IPS-18c (cell line): Measurements from ENCODE around the gene GNA14.

ENCODE experiments used
- H3K4me3 ChIP-seq: 2 replicates; pipeline ENCODE4 v1.7.0; 2013; ENCODE audit warnings: low read depth, mild to moderate bottlenecking, low read length, moderate library complexity; ENCODE audit not compliant: insufficient read depth
- H3K9me3 ChIP-seq: one replicate; pipeline ENCODE4 v1.6.1; 2013; ENCODE audit warnings: mild to moderate bottlenecking, low read length, moderate library complexity; ENCODE audit not compliant: control insufficient read depth, insufficient read depth

Gene GNA14

GRCh38 chr9:77488439-77489126 lies 159.5 kb downstream of the GNA14 start:
- H3K9me3 ChIP-seq, result no peaks in the 10 kb centered on the region
- H3K4me3 ChIP-seq, result no peak overlapping the region

- no peaks in the 10 kb centered on the region for H3K9me3 ChIP-seq
- no peak overlapping the region for H3K4me3 ChIP-seq
Measured at GRCh38 chr9:77486968-77487367, 161.2 kb downstream of the GNA14 start.

GRCh38 chr9:77486463-77486862 lies 161.7 kb downstream of the GNA14 start:
- Histone ChIP-seq H3K4me3 (no peak overlapping the region), H3K9me3 (no peaks in the 10 kb centered on the region)

- Histone ChIP-seq H3K4me3 (no peak overlapping the region), H3K9me3 (no peaks in the 10 kb centered on the region)
Measured at GRCh38 chr9:77475641-77476473, 172.3 kb downstream of the GNA14 start.

- Histone ChIP-seq H3K9me3 (no peaks in the 10 kb centered on the region), H3K4me3 (no peak overlapping the region)
Measured at GRCh38 chr9:77474936-77475335, 173.2 kb downstream of the GNA14 start.

- H3K9me3 ChIP-seq, result no peaks in the 10 kb centered on the region
- H3K4me3 ChIP-seq, result no peak overlapping the region
Measured at GRCh38 chr9:77472646-77473045, 175.5 kb downstream of the GNA14 start.

GRCh38 chr9:77471572-77471971 lies 176.6 kb downstream of the GNA14 start:
- Histone ChIP-seq H3K9me3 (no peaks in the 10 kb centered on the region), H3K4me3 (no peak overlapping the region)

GRCh38 chr9:77469515-77470231 lies 178.4 kb downstream of the GNA14 start:
- H3K9me3 ChIP-seq, result no peaks in the 10 kb centered on the region
- H3K4me3 ChIP-seq, result no peak overlapping the region

- H3K9me3 ChIP-seq, result no peaks in the 10 kb centered on the region
- H3K4me3 ChIP-seq, result no peak overlapping the region
Measured at GRCh38 chr9:77464661-77465060, 183.5 kb downstream of the GNA14 start.

GRCh38 chr9:77463151-77463550 lies 185.0 kb downstream of the GNA14 start:
- Histone ChIP-seq H3K4me3 (no peak overlapping the region), H3K9me3 (no peaks in the 10 kb centered on the region)

GRCh38 chr9:77462066-77462465 lies 186.1 kb downstream of the GNA14 start:
- H3K4me3 ChIP-seq, result no peak overlapping the region
- no peaks in the 10 kb centered on the region for H3K9me3 ChIP-seq

GRCh38 chr9:77460938-77461337 lies 187.2 kb downstream of the GNA14 start:
- no peak overlapping the region for H3K4me3 ChIP-seq
- H3K9me3 ChIP-seq, result no peaks in the 10 kb centered on the region

GRCh38 chr9:77457916-77458592 lies 190.1 kb downstream of the GNA14 start:
- H3K4me3 ChIP-seq, result no peak overlapping the region
- no peaks in the 10 kb centered on the region for H3K9me3 ChIP-seq

- no peaks in the 10 kb centered on the region for H3K9me3 ChIP-seq
- H3K4me3 ChIP-seq, result no peak overlapping the region
Measured at GRCh38 chr9:77456829-77457437, 191.2 kb downstream of the GNA14 start.

- no peak overlapping the region for H3K4me3 ChIP-seq
- H3K9me3 ChIP-seq, result no peaks in the 10 kb centered on the region
Measured at GRCh38 chr9:77455312-77455927, 192.7 kb downstream of the GNA14 start.

GRCh38 chr9:77454663-77455062 lies 193.5 kb downstream of the GNA14 start:
- no peak overlapping the region for H3K4me3 ChIP-seq
- no peaks in the 10 kb centered on the region for H3K9me3 ChIP-seq
